ENCODE results near the gene PLCB1. TPM values are rescaled to one million over a fixed set of nuclear protein-coding genes. Genes with fewer than 3 reads are reported as not detected.
A peak's percentile ranks its signal among the peaks of the same experiment; 100 is the strongest.
"Not testable (repeated sequence)": the region's sequence is repeated elsewhere in the genome, so short reads cannot be mapped to it uniquely, and the experiment has no call there.

Gene PLCB1
- total RNA-seq, 1 experiment from 2014 or later, result 2.9 TPM

- DNase-seq (ENCODE audit: low read depth), result no peak
Observed at GRCh38 chr20:8367689-8368088, 235.6 kb downstream of the PLCB1 start.

DNA sequence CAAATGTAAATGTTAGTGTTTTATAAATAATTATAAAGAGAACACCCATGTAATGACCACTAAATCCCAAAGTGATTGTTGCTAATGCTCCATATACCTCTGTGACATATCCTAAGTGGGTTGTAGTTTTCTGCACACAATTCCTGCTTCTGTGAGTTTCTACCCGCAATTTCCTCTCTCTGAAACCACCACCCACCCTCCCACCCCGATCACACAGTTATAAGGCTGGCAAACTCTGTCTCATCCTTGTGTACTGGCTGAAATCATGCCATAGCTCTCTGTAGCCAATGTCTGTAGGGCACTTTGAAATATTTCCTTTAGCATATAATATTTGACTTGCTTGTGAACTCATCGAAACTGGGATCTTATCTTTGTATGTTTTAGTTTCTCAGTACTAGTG, 236.6 kb downstream of the PLCB1 start:
- DNase-seq (ENCODE audit: low read depth), result no peak

DNA sequence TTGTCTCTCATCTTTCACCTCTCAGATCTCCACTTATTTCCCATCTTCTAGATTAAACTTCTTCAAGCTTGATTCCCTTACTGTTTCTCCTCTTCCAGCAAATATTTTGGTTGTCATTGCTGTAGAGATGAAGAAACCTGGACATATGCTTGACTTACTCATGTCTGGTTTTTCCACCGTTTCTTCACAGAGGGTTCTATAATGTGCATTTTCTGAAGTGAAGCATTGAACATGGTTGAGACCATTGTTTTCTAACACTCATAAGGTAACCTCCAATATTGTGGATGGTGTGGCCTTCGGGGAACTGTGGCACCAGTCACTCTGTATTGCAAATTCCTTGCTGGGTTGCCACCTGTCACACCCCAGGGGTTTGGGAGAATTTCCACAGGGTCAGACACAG, 237.2 kb downstream of the PLCB1 start:
- no peak for DNase-seq (ENCODE audit: low read depth)

GRCh38 chr20:8370774-8371173, 238.7 kb downstream of the PLCB1 start:
- DNase-seq (ENCODE audit: low read depth), result no peak

GRCh38 chr20:8372824-8373380, 240.8 kb downstream of the PLCB1 start:
- DNase-seq (ENCODE audit: low read depth), result no peak

DNA sequence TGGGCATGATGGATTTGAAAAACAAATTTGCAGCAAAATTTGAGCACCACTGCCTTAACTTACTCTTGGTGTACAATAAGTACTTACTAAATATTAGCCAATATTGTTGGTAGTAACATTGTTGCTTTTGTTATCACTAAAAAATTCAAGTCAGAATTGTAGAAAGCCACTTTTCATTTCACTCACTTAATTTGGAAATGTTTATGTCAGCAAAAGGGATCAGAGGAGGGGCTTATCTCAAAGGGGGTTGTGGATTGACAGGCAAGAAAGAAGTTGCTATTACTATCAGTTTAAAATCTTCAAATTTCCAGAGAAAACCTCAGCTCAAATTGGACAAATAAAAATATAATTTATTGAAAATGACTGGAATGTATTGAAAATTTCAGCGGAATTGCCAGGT, 241.5 kb downstream of the PLCB1 start:
- no peak for DNase-seq (ENCODE audit: low read depth)

GRCh38 chr20:8375898-8376297, 243.8 kb downstream of the PLCB1 start:
- DNase-seq (ENCODE audit: low read depth), result no peak

GRCh38 chr20:8376940-8377339, 244.9 kb downstream of the PLCB1 start:
- no peak for DNase-seq (ENCODE audit: low read depth)

GRCh38 chr20:8379125-8379524, 247.1 kb downstream of the PLCB1 start:
- DNase-seq (ENCODE audit: low read depth), result not testable (repeated sequence)

- DNase-seq (ENCODE audit: low read depth), result peak; percentile 10
Observed at GRCh38 chr20:8385247-8385646, 253.2 kb downstream of the PLCB1 start.

DNA sequence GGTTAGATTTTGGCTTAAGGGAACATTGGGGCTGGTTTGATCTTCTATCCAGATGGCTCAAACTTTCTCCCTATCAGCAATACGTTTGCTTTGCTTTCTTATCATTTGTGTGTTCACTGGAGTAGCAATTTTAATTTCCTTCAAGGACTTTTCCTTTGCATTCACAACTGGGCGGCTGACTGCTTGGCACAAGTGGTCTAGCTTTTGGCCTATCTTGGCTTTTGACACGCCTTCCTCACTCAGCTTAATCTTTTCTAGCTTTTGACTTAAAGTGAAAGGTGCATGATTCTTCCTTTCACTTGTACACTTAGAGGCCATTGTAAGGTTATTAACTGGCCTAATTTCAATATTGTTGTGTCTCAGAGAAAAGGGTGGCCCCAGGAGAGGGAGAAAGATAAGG, 254.9 kb downstream of the PLCB1 start:
- DNase-seq (ENCODE audit: low read depth), result no peak

DNA sequence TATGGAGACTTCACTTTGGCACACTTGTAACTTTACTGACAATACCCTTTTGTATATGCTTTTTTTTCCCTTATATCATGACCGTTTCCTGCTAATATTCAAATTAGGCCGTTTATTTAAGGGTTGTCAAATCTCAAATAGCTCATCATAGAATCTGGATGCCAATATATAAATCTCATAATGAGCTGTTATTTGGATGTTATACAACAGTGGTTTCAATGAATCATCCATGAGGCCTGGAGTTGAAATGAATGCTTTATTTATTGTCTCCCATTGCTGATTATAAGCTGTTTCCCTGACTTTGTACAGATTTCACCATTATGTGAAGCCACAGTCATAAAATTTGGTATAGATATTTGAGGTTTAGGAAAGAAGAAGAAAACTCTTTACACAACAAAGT, 256.1 kb downstream of the PLCB1 start:
- no peak for DNase-seq (ENCODE audit: low read depth)

GRCh38 chr20:8388707-8389106, 256.6 kb downstream of the PLCB1 start:
- no peak for DNase-seq (ENCODE audit: low read depth)

DNA sequence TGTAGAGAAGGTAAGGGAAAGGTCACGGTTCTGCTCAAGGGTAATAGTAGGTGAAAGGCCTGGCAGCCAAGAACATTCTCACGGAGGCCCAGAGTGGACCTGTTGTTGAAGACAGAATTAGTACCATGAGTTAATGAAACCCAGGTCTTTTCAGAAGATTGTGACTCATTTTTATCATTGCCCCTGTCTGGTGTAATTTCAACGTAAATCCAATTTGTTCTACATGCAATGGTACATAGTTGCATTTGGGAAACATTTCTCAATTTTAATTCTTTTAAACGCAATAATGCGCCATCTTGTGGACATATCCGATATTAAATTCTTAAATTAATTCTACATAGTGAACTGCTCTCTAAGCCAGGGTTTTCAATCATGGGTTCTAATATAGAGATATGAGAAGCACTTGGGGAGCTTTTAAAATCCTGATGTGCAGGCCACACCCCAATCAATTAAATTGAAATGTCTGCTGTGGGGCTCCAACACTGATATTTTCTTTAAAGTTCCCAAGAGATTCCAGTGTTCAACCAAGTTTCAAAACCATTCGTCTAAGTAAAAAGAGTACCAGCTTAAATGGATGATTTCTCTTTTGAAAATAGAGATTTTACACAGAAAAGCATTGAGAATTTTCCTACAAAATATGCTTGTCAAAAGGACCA, 257.4 kb downstream of the PLCB1 start:
- DNase-seq (ENCODE audit: low read depth), result peak; percentile 3

DNA sequence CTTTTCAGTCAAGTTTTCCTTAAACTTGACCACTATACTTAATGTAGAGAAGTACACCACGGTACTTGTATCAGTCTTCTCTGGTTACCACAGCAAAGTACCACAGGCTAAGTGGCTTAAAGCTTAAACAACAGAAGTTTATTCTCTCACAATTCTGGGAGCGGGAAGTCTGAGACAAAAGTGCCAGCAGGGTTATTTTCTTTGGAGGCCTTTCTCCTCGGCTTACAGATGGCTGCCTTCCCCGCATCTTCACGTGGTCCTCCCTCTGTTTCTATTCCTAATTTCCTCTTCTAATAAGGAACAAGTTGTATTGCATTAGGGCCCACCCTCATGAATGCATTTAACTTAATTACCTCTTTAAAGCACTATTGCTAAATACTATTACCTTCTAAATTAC, 258.0 kb downstream of the PLCB1 start:
- no peak for DNase-seq (ENCODE audit: low read depth)

DNA sequence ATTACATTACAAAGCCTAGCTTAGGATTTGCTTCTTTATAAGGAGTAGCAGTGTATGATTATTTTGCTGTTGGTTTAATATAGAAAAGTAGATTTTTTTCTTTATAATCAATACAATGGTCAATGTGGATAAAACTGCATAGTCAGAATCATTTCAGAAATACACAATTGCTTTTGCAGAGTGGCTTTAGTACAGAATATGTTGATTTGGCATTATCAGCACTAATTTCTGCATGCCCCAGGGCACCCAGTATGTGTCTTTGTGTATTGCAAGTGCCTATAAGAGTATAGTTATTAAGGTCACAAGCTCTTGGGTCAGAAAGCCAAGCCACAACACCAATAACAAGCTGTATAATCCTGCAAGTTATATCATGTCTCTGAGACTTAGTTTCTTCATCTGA, 258.4 kb downstream of the PLCB1 start:
- DNase-seq (ENCODE audit: low read depth), result no peak

GRCh38 chr20:8393381-8393780, 261.3 kb downstream of the PLCB1 start:
- DNase-seq (ENCODE audit: low read depth), result no peak

GRCh38 chr20:8394308-8394945, 262.4 kb downstream of the PLCB1 start:
- DNase-seq (ENCODE audit: low read depth), result no peak

DNA sequence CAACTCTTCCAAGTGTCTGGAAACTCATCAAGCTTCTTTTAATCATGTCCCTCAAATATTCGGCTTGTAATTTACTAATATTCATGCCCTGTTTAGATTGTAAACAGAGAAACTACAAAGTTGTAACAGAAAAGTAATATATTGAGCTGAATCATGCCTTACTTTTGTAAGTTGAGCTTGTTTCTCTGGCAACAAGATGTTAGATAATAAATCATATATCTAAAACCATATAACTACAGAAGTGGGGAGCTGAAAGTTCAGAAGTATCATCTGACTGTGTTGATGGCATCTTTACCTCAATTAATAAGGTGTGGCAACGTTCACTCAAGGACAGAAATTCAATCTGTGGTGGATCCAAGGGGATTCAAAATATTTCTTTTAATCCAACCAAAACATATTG, 263.9 kb downstream of the PLCB1 start:
- no peak for DNase-seq (ENCODE audit: low read depth)

DNA sequence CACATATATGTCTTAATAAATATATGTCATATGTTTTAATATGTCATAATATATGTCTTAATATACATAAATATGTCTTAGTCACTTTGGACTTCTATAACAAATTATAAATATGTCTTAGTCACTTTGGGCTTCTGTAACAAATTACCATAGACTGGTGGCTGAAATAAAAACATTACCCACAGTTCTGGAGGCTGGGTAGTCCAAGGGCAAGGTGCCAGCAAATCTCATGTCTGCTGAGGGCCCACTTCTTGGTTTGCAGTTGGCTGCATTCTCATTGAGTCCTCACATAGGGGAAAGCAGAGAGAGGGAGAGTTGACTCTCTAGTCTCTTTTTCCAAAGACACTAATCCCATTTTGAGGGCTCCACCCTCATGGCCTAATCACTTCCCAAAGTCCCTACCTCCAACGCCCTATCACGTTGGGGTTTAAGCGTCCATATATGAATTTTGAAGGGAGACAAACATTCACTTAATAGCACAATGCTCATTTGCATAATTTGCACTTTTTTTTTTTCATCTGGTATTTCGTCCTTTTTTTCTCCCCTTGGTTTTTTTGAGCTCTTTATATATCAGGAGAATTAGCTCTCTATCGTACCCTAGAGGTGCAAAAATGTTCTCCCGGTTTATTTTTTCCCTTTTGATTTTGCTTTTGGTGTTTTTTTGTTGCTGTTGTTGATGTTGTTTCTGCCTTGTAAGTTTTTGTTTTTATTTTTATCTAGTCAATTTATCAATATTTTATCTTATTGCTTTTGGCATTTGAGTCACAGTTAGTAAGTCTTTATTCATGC, 266.4 kb downstream of the PLCB1 start:
- no peak for DNase-seq (ENCODE audit: low read depth)

DNA sequence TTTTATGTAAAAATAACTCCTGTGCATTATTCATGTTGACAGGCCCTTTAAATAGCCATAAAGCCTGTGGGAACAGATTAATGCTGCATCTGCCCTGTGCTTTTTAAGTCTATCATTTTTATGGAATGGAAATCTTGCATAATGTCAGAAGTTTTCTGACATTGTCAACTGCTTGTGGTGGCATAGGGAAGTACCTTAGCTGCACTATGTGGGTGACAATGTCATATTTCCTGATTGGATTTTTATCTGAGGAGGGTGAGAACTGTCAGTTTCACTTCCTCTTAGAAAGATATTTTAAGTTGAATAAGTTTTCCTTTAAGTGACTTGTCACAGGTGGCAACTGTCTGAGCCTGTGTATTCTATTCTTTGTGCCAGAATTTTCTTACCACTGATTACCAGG, 267.9 kb downstream of the PLCB1 start:
- DNase-seq (ENCODE audit: low read depth), result no peak

DNA sequence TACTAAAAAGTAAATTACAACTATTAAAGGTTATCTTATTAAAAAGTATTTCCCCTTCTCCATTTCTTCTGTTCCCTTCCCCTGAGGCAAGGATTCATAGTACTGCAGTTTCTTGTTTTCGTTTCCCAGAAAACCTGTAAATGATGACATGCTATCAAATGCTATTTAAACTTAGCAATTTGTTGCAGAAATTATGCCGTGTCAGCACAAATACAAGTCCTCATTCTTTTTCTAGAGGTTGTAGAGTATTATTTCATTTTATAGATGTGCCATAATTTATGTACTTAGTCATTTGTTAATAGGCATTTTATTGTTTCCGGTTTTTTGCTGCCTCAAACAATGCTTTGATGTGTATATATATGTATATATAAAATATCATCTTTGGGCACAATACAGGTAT, 268.4 kb downstream of the PLCB1 start:
- DNase-seq (ENCODE audit: low read depth), result no peak

- DNase-seq (ENCODE audit: low read depth), result no peak
Observed at GRCh38 chr20:8401556-8401955, 269.5 kb downstream of the PLCB1 start.

Data from Daoy (cell line).